ENCODE data around the gene COLEC11.
A peak's percentile ranks its signal among the peaks of the same experiment; 100 is the strongest.
"Not testable (repeated sequence)": the region's sequence is repeated elsewhere in the genome, so short reads cannot be mapped to it uniquely, and the experiment has no call there.

COLEC11 gene
- 0 to 0.79 reads per million in 2 donors for total RNA-seq

DNA sequence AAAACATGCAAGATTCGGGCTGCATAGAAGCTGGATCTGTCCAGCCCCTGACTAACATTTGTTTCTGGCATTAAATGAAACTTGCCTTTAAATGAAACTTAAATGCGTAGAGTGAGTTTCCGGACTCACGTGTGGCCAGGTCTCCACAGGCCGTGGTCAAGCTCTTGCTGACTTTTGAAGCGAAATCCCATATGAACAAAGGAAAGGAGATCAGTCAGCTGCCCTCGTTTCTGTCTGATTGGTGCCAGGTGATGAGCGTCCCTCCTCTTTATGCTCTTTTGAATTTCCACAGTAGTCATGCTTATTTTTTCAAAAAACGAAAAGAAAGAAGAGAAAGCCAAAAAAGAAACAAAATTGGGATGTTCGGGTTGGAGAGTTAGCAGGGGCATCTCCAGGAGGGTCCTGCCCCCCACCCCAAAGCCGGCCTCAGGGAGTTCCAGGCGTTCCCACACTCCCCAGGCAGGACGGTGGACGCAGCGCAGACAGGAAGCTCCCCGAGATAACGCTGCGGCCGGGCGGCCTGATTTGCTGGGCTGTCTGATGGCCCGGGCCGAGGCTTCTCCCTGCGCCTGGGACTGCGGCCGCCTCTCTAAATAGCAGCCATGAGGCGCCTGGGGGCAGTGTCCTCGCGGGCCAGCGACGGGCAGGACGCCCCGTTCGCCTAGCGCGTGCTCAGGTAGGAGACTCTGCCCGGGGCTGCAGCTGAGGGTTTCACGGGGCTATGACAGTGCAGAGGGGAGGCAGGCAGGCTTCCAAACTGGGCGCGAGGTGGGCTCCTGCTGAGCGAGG, at the start of gene COLEC11:
TSS of gene COLEC11 (plus strand) at position 620 of the 789 bp plus-strand sequence. CDS start 9,229 bp downstream, outside the sequence.
- no peak for DNase-seq

DNA sequence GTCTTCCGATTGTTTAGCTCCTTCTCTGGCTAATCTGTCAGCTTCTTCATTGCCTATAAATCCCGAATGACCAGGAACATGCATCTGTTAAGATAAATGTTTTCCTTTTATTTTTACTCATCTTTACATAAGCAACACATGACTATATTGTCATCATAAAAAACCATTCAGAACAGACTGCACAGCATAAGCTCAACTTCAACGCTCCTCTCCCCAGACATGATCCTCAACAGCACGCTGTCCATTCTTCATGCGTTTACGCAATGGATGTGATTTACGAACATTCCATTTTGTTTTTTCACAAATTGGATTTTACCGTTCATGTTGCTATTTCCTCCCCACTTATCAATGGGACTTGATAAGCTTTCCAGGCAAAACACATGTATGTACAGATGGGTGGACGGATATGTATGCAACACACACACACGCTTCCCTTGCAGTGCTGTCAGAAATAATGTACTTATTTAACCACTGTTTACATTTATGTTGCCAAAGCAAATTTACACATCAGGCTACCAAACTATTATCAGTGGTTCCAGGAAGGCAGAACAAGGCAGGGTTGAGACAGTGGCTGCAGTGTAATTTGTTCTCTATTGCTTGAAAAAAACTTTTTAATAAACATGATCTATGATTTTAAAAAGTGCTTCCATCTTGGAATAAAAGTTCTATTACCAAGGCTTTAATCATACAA, 49.0 kb upstream of the COLEC11 start:
- DNase-seq = no peak

- DNase-seq = no peak
These were observed 47.0 kb upstream of the COLEC11 start for GRCh38 chr2:3547915-3548314.

- no peak for DNase-seq
These were observed 41.0 kb upstream of the COLEC11 start for GRCh38 chr2:3553946-3554345.

GRCh38 chr2:3557639-3558204, 37.2 kb upstream of the COLEC11 start:
- DNase-seq = no peak

DNA sequence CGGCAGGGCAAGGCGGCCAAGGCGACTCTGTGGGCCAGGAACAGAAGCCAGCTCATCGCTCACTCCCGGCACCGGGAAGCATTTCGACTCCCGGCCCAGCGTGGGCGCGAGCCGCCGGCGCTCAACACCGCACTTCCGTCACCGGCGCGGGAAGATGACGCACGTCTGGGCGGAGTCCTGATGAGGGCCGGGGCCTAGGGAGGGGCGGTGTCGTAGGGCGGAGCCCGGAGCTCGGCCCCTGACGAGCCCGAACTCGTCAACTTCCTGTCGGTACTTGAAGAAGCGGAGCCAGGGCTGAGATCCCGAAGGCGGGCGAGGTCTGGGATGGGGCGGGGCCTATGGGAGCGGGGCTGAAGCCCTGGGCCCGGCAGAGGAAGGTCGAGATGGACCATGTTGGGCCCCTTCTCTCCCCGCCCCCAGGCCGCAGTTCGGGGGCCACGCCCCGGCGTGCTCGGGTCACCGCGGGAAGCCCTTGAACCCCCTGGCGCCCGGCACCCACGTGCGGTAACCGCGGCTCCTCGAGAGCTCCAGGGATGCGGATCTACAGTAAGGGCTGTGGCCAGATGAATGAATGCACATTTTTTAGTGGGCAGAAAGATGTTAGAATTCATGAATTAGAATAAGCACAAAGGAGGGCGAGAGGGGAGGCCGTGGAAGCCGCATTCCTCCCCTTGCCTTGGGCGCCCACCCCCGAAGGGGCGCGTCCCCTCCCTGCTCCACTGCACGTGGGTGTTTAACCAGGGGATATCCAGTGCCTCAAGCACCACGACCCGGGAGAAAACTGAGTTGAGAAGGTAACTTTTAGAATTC, 36.5 kb upstream of the COLEC11 start, which contains the start of gene RNASEH1:
TSS of gene RNASEH1 (minus strand) at position 129 of the 810 bp plus-strand sequence. CDS start at position 56, 73 bp downstream.
- peak; percentile 99 for DNase-seq

DNA sequence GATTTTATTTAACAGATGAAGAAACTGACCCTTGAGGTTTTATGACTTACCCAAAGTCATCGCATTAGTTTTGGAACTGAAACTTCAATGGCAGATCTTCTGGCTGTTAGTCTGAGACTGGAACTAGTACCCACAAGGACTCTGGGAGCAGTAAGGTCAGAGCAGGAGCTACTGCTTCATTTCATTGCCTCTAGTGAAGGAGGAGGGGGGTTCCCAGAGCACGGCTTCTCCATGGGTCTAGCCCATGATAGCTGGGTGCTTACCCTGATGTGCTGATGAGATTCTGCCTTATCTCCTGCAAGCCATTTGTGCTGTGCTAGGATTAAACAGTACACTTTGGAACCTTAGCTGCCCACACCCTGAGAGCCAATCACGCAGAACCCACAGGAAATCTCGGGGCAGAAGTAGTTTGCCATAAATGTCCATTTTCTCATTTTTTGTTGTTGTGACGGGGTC, 31.4 kb upstream of the COLEC11 start:
- DNase-seq = no peak

DNA sequence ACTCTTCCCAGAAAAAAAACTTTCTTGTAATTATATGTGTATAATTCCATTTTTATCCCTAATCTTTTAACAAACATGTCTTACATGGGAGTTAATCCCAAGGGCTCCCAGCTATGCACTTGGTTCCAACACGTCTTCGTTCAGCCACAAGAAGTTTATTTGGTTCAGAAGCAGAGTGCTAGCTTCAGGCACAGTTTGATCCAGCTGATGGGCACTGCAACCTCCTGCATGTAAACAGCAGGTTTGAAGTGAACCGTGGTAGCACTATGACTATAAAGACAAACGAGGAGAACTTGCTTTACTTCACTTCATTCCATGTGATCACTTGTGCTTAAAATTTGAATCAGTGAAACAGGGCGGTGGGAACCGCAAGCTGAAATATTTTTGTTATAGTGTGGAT, 29.8 kb upstream of the COLEC11 start:
- DNase-seq = no peak

GRCh38 chr2:3566806-3567205, 28.1 kb upstream of the COLEC11 start:
- DNase-seq = no peak

DNA sequence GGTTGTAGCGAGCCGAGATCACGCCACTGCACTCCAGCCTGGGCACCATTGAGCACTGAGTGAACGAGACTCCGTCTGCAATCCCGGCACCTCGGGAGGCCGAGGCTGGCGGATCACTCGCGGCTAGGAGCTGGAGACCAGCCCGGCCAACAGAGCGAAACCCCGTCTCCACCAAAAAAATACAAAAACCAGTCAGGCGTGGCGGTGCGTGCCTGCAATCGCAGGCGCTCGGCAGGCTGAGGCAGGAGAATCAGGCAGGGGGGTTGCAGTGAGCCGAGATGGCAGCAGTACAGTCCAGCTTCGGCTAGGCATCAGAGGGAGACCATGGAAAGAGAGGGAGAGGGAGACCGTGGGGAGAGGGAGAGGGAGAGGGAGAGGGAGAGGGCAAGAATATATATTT, 25.3 kb upstream of the COLEC11 start:
- DNase-seq = not testable (repeated sequence)

DNA sequence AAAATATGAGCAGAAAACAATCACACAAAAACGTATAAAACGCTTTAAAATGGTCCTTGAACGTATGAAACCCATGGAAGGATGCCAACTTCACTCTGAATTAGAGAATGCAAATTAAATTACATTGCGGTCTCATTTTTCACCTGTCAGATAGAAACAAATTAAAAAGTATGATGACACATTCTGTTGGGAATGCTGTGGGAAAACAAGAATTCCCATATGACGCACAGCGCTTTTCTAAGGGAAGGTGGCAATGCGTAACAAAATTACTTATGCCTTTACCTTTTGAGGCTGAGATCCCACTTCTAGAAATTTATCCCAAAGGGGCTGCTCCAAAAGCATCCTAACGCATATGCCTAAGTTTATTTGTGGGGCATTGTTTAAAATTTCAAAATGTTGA, 23.6 kb upstream of the COLEC11 start:
- no peak for DNase-seq

DNA sequence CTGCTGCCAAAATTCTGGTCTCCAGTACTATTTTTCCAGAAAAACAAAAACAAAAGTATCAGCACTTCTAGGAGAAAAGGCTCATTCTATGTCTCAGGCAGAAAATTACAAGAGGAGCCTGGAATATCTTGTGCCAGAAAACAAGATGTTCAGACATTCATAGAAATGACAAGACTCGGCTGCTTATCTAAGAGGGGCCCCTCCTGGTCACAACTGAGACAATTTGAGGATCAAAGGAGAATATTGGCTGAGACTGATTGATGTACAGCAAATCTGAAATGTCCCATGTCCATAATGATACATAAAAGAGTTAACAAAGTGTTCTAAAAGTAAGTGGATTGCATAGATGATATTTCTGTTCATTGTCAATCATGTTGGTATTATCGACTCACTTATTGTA, 22.3 kb upstream of the COLEC11 start:
- DNase-seq = no peak

DNA sequence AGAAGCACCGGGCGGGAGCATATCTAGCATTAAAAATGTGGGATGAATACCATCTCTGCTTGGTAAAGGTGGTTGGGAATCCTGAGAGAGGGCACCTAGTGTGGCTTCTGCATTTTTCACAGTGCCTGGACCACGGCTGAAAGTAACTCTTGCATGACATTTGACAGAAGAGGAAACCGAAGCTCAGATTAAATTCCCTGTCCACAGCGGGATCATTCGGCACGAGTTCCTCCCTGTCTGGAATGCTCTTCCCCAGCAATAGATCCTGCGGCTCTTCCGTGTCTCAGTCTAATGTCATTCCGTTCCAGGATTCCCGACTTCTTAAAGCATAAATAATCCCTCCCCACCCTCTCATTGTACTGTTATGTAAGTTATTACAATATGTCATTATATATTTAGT, 20.8 kb upstream of the COLEC11 start:
- no peak for DNase-seq

GRCh38 chr2:3575534-3576262, 19.2 kb upstream of the COLEC11 start:
- peak; percentile 34 for DNase-seq

DNA sequence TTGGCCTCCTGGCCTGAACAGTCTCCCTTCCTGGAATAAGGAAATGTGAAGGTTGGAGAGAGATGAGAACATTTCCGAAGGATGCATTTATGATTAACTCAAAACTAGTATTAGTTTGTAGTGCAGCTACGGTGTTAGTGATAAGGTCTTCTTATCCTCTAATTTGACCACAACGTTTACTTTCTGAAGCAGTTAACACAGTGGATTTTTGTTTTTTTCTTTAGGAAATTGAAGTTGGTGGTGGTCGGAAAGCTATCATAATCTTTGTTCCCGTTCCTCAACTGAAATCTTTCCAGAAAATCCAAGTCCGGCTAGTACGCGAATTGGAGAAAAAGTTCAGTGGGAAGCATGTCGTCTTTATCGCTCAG, 18.7 kb upstream of the COLEC11 start:
- not testable (repeated sequence) for DNase-seq

- DNase-seq = no peak
These were observed 15.9 kb upstream of the COLEC11 start for GRCh38 chr2:3578987-3579386.

DNA sequence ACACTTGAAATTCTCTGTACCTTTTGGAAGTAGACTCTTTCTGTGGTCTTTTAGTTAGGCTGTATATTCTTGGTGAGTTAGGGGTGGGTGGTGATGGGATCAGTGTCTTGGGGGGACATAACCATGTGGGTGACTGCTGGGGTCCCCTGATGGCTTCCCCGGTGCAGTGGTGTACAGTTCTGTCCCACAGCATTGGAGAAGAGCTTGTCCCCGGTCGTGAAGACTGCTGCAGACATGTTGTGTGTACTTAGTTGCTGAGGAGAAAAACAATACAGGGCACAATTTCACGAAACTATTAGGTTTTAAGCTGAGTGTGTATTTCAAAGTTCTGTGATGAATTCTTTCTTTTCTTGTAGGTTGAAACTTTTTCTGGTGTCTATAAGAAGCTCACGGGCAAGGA, 14.5 kb upstream of the COLEC11 start:
- DNase-seq = no peak

DNA sequence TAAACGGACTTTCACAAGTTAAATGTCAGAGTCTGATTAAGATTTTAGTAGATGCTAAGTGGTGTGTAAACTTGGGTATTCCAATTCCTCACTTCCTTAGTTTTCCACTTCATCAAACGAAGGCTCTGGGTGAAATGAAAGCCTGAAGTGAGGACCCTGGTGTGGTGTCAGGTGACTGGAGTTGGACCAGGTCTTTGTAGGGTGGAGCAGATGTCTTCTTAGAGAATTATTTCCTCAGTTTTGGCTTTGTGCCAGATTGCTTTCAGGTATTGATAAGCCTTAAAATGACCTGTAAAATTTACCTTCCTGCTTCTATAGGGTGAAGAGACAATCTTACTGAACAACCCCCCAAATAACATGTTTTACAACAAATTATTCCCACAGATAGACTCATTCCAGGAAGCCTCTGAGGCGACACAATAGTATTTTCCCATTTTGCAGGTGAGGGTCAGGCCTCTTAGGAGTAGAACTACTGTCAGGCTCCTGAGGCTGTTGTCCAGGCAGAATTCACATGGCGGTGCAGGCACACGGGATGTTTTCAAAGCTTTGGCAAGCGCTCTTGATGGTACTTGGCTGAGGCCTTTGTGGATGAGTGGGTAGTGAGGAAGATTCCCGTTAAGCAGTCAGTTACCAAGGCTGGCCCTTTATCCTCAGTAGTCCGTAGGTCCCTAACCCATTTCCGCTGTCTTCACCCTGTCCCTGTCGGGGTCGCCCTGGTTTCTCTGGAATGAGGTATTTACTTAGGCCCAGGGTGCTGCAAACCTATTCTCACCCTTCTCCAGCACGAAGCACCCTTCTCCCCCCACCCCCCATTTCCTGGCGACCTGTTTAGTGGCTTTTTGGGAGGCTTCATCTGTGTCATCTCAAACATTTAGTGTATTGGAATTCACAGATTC, 13.3 kb upstream of the COLEC11 start:
- no peak for DNase-seq

DNA sequence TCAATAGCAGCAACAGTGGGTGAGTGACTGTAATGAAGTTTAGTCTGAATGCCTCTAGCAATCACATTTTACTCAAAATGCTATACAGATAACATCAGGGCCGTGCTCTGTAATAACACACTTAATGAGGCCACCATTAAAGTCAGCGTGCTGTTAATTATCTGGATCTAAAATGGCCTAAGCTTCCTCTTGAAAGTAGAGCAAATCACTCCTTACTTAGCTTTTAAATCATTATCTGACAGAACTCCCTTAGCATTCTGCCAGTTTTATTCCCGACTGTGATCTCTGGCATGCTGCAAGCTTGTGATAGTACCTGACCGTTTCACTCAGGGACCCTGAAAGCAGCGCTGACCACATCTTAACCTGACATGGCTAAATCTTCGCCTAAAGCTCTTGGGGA, 10.8 kb upstream of the COLEC11 start:
- DNase-seq = no peak

DNA sequence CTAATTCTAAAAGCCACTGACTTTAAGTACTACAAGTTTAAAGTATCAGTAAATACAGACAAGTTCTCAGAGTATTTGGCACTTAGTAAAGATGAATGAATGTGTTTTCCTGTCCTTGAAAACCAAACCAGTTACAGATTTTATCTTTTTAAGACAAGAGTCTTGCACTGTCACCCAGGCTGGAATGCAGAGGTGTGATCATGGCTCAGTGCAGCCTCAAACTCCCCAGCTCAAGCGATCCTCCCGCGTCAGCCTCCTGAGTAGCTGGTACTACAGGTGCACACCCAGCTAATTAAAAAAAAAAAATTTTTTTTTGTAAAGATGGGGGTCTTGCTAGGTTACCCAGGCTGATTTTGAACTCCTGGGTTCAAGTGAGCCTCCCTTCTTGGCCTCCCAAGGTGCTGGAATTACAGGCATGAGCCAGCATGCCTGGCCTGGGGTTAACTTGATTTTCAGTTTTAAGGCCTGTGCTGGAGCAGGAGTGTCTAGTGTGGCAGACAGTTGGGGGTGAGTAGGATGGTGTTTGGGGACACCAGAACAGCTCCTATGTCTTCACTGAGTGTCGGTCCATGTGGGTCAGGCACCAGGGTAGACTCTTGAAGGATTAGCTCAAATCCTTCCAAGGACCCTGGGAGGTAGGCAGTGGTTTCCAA, 10.2 kb upstream of the COLEC11 start:
- DNase-seq = no peak

Data from activated gamma-delta T cell (primary cell).